GM23338 (cell line): ENCODE measurements around the gene VDAC1. TPM values are rescaled to one million over a fixed set of nuclear protein-coding genes. Genes with fewer than 3 reads are reported as not detected.

Experiments used
- ATAC-seq: fragments of 200-7000 bp; cut with Tn5 transposase; 3 replicates; pipeline ENCODE4 v1.9.1; 2020
- DNase-seq: peaks from one replicate; pipeline ENCODE4 v3.0.0-alpha.2; 2015; ENCODE audit warnings: low spot score
- H2AFZ ChIP-seq: fragments of 200-600 bp; sonication (generic); 2 replicates; pipeline ENCODE4 v1.8.0; 2016; ENCODE audit warnings: antibody characterized with exemption, mild to moderate bottlenecking, moderate library complexity
- H3F3A ChIP-seq: fragments of 200-600 bp; sonication (generic); replicated peaks from 2 replicates; pipeline ENCODE4 v1.8.0; 2017; ENCODE audit warnings: antibody characterized with exemption, mixed run types, low read depth
- H3K27ac ChIP-seq: fragments of 200-600 bp; sonication (generic); 2 replicates; pipeline ENCODE4 v1.6.1; 2016; ENCODE audit warnings: low read depth
- H3K27me3 ChIP-seq: fragments of 200-600 bp; sonication (generic); 2 replicates; pipeline ENCODE4 v1.8.0; 2016; ENCODE audit warnings: mild to moderate bottlenecking, mixed run types, moderate library complexity; ENCODE audit not compliant: insufficient read depth
- H3K36me3 ChIP-seq: fragments of 200-600 bp; sonication (generic); 2 replicates; pipeline ENCODE4 v1.8.0; 2016; ENCODE audit warnings: mild to moderate bottlenecking; ENCODE audit not compliant: insufficient read depth
- H3K4me1 ChIP-seq: fragments of 200-600 bp; sonication (generic); 2 replicates; pipeline ENCODE4 v1.8.0; 2016; ENCODE audit warnings: mild to moderate bottlenecking, moderate library complexity; ENCODE audit not compliant: insufficient read depth
- H3K4me2 ChIP-seq: fragments of 200-600 bp; sonication (generic); 2 replicates; pipeline ENCODE4 v1.7.1; 2017; ENCODE audit warnings: mixed run types
- H3K4me3 ChIP-seq: fragments of 200-600 bp; sonication (generic); 2 replicates; pipeline ENCODE4 v1.6.1; 2016; ENCODE audit warnings: mixed run types
- H3K79me2 ChIP-seq: fragments of 200-600 bp; sonication (generic); replicated peaks from 2 replicates; pipeline ENCODE4 v1.8.0; 2017; ENCODE audit warnings: mild to moderate bottlenecking; ENCODE audit not compliant: insufficient read depth
- H3K9me2 ChIP-seq: fragments of 200-600 bp; sonication (generic); 2 replicates; pipeline ENCODE4 v1.8.0; 2017; ENCODE audit not compliant: insufficient read depth
- H4K20me1 ChIP-seq: fragments of 200-600 bp; sonication (generic); replicated peaks from 2 replicates; pipeline ENCODE4 v1.8.0; 2017; ENCODE audit warnings: mild to moderate bottlenecking; ENCODE audit not compliant: insufficient read depth
- H3K27ac Mint-ChIP-seq: 2 replicates; pipeline ENCODE4 v1.8.0; 2020; ENCODE audit warnings: inconsistent platforms, mild to moderate bottlenecking, moderate library complexity, mixed read lengths
- H3K27me3 Mint-ChIP-seq: 3 replicates; pipeline ENCODE4 v1.8.0; 2022; ENCODE audit warnings: low read depth, mild to moderate bottlenecking, moderate library complexity, mixed read lengths, inconsistent platforms; ENCODE audit not compliant: insufficient read depth, poor library complexity
- H3K36me3 Mint-ChIP-seq: 3 replicates; pipeline ENCODE4 v1.8.0; 2021; ENCODE audit warnings: low read depth, mild to moderate bottlenecking, inconsistent platforms, moderate library complexity, mixed read lengths
- H3K4me1 Mint-ChIP-seq: 3 replicates; pipeline ENCODE4 v1.8.0; 2020; ENCODE audit warnings: mild to moderate bottlenecking, inconsistent platforms, mixed read lengths
- H3K4me3 Mint-ChIP-seq: 3 replicates; pipeline ENCODE4 v1.8.0; 2021; ENCODE audit warnings: moderate library complexity, mild to moderate bottlenecking, inconsistent platforms, mixed read lengths
- H3K9me3 Mint-ChIP-seq: 3 replicates; pipeline ENCODE4 v1.8.0; 2020; ENCODE audit warnings: moderate library complexity, mild to moderate bottlenecking, inconsistent platforms, mixed read lengths
- CREB1 ChIP-seq: fragments of 250-450 bp; sonication (Bioruptor Pico); IDR thresholded peaks from 2 replicates; pipeline ENCODE4 v1.5.0; 2020; ENCODE audit warnings: low read depth, mild to moderate bottlenecking, moderate library complexity
- CTCF ChIP-seq, 2 experiments: fragments of 200-600 bp in 1 of 2; sonication (generic) in 1 of 2; conservative IDR thresholded peaks; 2 replicates each; pipeline versions ENCODE4 v1.5.1 to v1.6.1; 2016 to 2017; ENCODE audit warnings: antibody characterized with exemption in 2 of 2, low read depth in 2 of 2, mild to moderate bottlenecking in 2 of 2, moderate library complexity in 1 of 2
- ETS1 ChIP-seq: IDR thresholded peaks from 2 replicates; pipeline ENCODE4 v1.6.1; 2016; ENCODE audit warnings: antibody characterized with exemption
- EZH2 ChIP-seq: fragments of 200-600 bp; sonication (generic); IDR thresholded peaks from one replicate; pipeline ENCODE4 v1.8.0; 2017; ENCODE audit warnings: antibody characterized with exemption, mild to moderate bottlenecking, low read depth; ENCODE audit not compliant: unreplicated experiment
- JUNB ChIP-seq: IDR thresholded peaks from one replicate; pipeline ENCODE4 v1.6.1; 2016; ENCODE audit warnings: antibody characterized with exemption; ENCODE audit not compliant: unreplicated experiment
- NANOG ChIP-seq: IDR thresholded peaks from 2 replicates; pipeline ENCODE4 v1.6.1; 2016; ENCODE audit warnings: antibody characterized with exemption, borderline replicate concordance
- STAT1 ChIP-seq: IDR thresholded peaks from one replicate; pipeline ENCODE4 v1.6.1; 2016; ENCODE audit warnings: antibody characterized with exemption; ENCODE audit not compliant: unreplicated experiment
- ZNF462 ChIP-seq: fragments of 250-450 bp; sonication (Bioruptor Pico); IDR thresholded peaks from 2 replicates; pipeline ENCODE4 v1.5.0; 2020; ENCODE audit warnings: mild to moderate bottlenecking, moderate library complexity
- polyA plus RNA-seq: library from polyadenylated mRNA; unstranded; fragments of >200 nt; fragmentation: Nextera tagmentation; extraction: Ambion mirVana; gene quantifications from 2 replicates; pipeline ENCODE4 v1.2.1, GENCODE V29; 2016
- total RNA-seq: library from RNA; depleted of rRNA; stranded (reverse); fragments of >200 nt; shearing (Covaris generic); gene quantifications from 2 replicates; pipeline ENCODE4 v1.2.3, GENCODE V29; 2014

Gene VDAC1
- total and polyA plus RNA-seq, 2 experiments from 2014 or later = 300 to 329 TPM

DNA sequence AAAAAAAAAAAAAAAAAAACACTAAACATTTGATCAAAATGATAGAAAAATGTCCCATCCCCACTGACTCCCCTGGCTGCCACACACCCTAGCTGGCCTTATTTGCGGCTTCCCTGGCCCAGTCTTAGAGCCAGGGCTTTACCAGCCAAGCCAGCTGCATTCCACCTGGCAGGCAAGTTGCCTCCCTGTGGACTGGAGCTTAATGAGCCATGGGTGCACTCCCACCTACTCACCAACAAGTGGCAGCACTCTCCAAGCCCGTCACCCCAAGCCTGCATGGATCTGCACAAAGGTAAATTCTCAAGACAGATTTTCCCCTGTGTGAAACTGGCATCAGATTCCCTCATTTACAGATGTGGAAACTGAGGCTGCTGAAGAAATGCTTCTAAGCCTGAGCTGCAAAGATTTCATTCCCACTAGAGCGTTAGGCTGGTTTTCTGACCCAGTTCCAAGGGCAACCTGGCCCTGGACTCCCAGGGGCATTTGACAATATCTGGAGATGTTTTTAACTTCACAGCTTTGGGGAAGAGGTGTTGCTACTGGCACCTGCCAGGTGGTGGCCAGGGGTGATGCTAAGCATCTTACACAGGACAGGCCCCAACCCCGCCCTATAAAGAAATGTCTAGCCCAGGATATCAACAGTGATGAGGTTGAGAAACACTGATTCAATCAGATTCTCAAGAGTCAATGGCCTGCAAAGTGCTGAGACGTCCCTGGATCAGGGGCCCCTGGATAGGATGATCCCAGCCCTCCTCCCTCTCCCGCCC lies 21.9 kb upstream of the VDAC1 start:
- ATAC-seq = peak; percentile 100
- Mint-ChIP-seq H3K4me3 (no peak overlapping the region), H3K36me3 (no peaks in the 10 kb centered on the region), H3K9me3 (no peaks in the 10 kb centered on the region), H3K4me1 (no peaks in the 10 kb centered on the region; the same call in 2 of the 3 replicates), H3K27me3 (peaks cover 5% of the 10 kb centered on the region), H3K27ac (no peak overlapping the region)
- DNase-seq = peak; percentile 91
- Histone ChIP-seq H3K9me2 (no peaks in the 10 kb centered on the region), H3K27me3 (no peaks in the 10 kb centered on the region), H2AFZ (peak overlapping the region; percentile 57), H3F3A (no peaks in the 10 kb centered on the region), H4K20me1 (no peaks in the 10 kb centered on the region), H3K4me1 (no peaks in the 10 kb centered on the region), H3K4me3 (no peak overlapping the region), H3K4me2 (no peak overlapping the region), H3K27ac (no peak overlapping the region), H3K79me2 (no peaks in the 10 kb centered on the region), H3K36me3 (no peaks in the 10 kb centered on the region)
- TF ChIP-seq CTCF (conservative IDR thresholded peaks at IDR 0.05; ENCODE audit: low read depth in 2 of 2) = peak; percentile 68 to 80
- no peak for TF ChIP-seq CREB1 (CRISPR knock-in tag)

GRCh38 chr5:134025786-134026185 lies 21.0 kb upstream of the VDAC1 start:
- no peaks in the 10 kb centered on the region for H3K9me2 ChIP-seq
- no peaks in the 10 kb centered on the region for H3K79me2 ChIP-seq
- no peaks in the 10 kb centered on the region for H3K4me1 ChIP-seq
- H3K9me3 Mint-ChIP-seq = no peaks in the 10 kb centered on the region
- H4K20me1 ChIP-seq = no peaks in the 10 kb centered on the region
- ATAC-seq = no peak
- peaks cover 5% of the 10 kb centered on the region for H3K27me3 Mint-ChIP-seq
- H3K36me3 Mint-ChIP-seq = no peaks in the 10 kb centered on the region
- H3K4me1 Mint-ChIP-seq = no peaks in the 10 kb centered on the region; the same call in 2 of the 3 replicates
- DNase-seq = no peak
- no peaks in the 10 kb centered on the region for H3K27me3 ChIP-seq
- no peak overlapping the region for H3K27ac Mint-ChIP-seq
- no peak overlapping the region for H3K27ac ChIP-seq
- no peak overlapping the region for H3K4me3 ChIP-seq
- no peak overlapping the region for H2AFZ ChIP-seq
- no peak overlapping the region for H3K4me3 Mint-ChIP-seq
- H3K36me3 ChIP-seq = no peaks in the 10 kb centered on the region
- no peaks in the 10 kb centered on the region for H3F3A ChIP-seq
- H3K4me2 ChIP-seq = no peak overlapping the region
- no peak for TF ChIP-seq EZH2
- no peak for TF ChIP-seq ZNF462 (CRISPR knock-in tag)
- TF ChIP-seq JUNB = no peak
- TF ChIP-seq CTCF (conservative IDR thresholded peaks at IDR 0.05; ENCODE audit: low read depth in 2 of 2) = no peak
- TF ChIP-seq STAT1 = no peak
- no peak for TF ChIP-seq CREB1 (CRISPR knock-in tag)
- TF ChIP-seq ETS1 = no peak
- no peak for TF ChIP-seq NANOG
